Testis (tissue), 3 donors: ENCODE measurements around the gene CYREN. TPM values are rescaled to one million over a fixed set of nuclear protein-coding genes. Genes with fewer than 3 reads are reported as not detected.

Source experiments
- DNase-seq: peaks from one replicate; pipeline ENCODE4 v3.0.0-alpha.2; 2019
- H3K27ac ChIP-seq, 2 donors: fragments of 200-600 bp; sonication (generic); one replicate each; pipeline ENCODE4 v1.5.1; 2019
- H3K27me3 ChIP-seq: fragments of 200-600 bp; sonication (generic); one replicate; pipeline ENCODE4 v1.5.1; 2019
- H3K36me3 ChIP-seq: fragments of 200-600 bp; sonication (generic); one replicate; pipeline ENCODE4 v1.5.1; 2017; ENCODE audit warnings: low read depth; ENCODE audit errors: missing control alignments
- H3K4me1 ChIP-seq: fragments of 200-600 bp; sonication (generic); one replicate; pipeline ENCODE4 v1.5.1; 2019
- H3K4me3 ChIP-seq, 2 donors: fragments of 200-600 bp; sonication (generic); one replicate each; pipeline ENCODE4 v1.5.1; 2017 to 2019
- H3K9me3 ChIP-seq: fragments of 200-600 bp; sonication (generic); one replicate; pipeline ENCODE4 v1.5.1; 2017
- POLR2A ChIP-seq: fragments of 450-650 bp; IDR thresholded peaks from one replicate; pipeline ENCODE4 v1.6.1; 2017; ENCODE audit warnings: antibody characterized with exemption, mild to moderate bottlenecking, moderate library complexity
- WGBS, 2 donors: methylation state at CpG; one replicate each; pipeline ENCODE4 v1.1.5; 2018; 5-methylcytosine and 5-hydroxymethylcytosine counted together
- intact Hi-C: fragments of 100-400 bp; cut with DNase I; formaldehyde crosslinking; loops from one replicate; pipeline ENCODE4 v1.15.1; 2023; ENCODE audit warnings: low total_unique reads
- polyA plus RNA-seq: library from polyadenylated mRNA; stranded (reverse); fragments of 350-450 nt; fragmentation: Illumina TruSeq; extraction: RNeasy Lipid Tissue Mini Kit (QIAGEN cat#74804); gene quantifications from one replicate; pipeline ENCODE4 v1.2.3, GENCODE V29; 2014; ENCODE audit warnings: low read depth, low replicate concordance; ENCODE audit not compliant: insufficient read depth
- total RNA-seq, 2 donors: library from RNA; depleted of rRNA; stranded (reverse); fragments of >200 nt; gene quantifications; one replicate each; pipeline ENCODE4 v1.2.3, GENCODE V29; 2016
- TF ChIP-seq, protein P1 (sequence below), 3 experiments: fragments of 450-650 bp in 2 of 3; fragments of 200-600 bp in 1 of 3; sonication (generic) in 1 of 3; IDR thresholded peaks; one replicate each; pipeline ENCODE4 v1.5.1; 2016 to 2019; ENCODE audit warnings: antibody characterized with exemption in 3 of 3, mild to moderate bottlenecking in 2 of 3, moderate library complexity in 1 of 3

Gene CYREN
- total and polyA plus RNA-seq, 3 donors from 2014 or later = 36.3 to 47.3 (median 44.3) TPM

DNA sequence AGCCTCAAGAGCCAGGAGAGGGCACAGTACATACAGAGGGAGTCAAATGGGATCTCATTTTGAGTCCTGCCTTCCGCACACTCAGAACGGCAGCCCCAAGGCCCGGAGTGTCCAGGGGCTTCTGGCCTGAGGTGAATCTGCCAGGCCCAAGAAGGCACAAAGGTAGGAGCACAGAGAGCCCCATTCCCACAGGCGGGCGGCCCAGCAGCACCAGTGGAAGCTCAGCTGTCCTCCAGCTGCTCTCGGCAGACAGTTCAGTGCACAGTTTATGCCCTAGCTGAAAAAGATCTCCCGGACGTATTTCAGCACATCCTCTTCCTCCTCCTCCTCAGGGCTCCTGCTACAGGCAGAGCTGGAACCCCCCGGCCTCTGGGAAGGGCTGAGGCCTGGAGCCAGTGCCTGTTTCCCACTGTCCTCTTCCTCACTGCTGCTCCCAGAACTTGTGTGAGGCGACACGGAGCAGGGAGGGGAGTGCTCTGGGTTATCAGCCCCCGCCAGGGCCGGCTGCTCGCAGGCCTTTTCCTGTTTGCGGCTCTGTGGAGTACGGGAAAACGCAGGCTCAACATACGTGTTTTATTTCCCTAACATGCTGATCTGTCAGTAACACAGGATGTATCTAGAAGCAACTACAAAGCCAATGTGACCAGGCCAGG, 4.0 kb downstream of the CYREN start:
- Histone ChIP-seq H3K4me3 (no peak overlapping the region), H3K27me3 (no peaks in the 10 kb centered on the region), H3K9me3 (no peaks in the 10 kb centered on the region), H3K36me3 (no peaks in the 10 kb centered on the region), H3K27ac (peak overlapping the region in 1 of 2 donors; percentile 38), H3K4me1 (peaks cover 16% of the 10 kb centered on the region)
- WGBS, 2 donors = 87 to 100% methylated on average over 2 to 18 of the region's 18 CpGs
- no peak for TF ChIP-seq POLR2A
- TF ChIP-seq, protein P1, sequence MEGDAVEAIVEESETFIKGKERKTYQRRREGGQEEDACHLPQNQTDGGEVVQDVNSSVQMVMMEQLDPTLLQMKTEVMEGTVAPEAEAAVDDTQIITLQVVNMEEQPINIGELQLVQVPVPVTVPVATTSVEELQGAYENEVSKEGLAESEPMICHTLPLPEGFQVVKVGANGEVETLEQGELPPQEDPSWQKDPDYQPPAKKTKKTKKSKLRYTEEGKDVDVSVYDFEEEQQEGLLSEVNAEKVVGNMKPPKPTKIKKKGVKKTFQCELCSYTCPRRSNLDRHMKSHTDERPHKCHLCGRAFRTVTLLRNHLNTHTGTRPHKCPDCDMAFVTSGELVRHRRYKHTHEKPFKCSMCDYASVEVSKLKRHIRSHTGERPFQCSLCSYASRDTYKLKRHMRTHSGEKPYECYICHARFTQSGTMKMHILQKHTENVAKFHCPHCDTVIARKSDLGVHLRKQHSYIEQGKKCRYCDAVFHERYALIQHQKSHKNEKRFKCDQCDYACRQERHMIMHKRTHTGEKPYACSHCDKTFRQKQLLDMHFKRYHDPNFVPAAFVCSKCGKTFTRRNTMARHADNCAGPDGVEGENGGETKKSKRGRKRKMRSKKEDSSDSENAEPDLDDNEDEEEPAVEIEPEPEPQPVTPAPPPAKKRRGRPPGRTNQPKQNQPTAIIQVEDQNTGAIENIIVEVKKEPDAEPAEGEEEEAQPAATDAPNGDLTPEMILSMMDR (IDR thresholded peaks at IDR 0.05) = no peak
- intact Hi-C loops = loop anchor here (10.0 kb wide), 2 partner anchors 182 to 482 kb away; partner anchors contain the start of gene AGBL3
- no peak for DNase-seq

GRCh38 chr7:135165862-135166261, 4.6 kb downstream of the CYREN start:
- no peaks in the 10 kb centered on the region for H3K9me3 ChIP-seq
- 81 to 93% methylated on average over 4 of the region's 4 CpGs for WGBS, 2 donors
- H3K4me1 ChIP-seq = peaks cover 17% of the 10 kb centered on the region
- H3K27ac ChIP-seq = peak overlapping the region in 1 of 2 donors; percentile 38
- DNase-seq = no peak
- H3K4me3 ChIP-seq = no peak overlapping the region
- H3K27me3 ChIP-seq = no peaks in the 10 kb centered on the region
- TF ChIP-seq POLR2A = no peak
- TF ChIP-seq, protein P1 (IDR thresholded peaks at IDR 0.05) = no peak
- H3K36me3 ChIP-seq = no peaks in the 10 kb centered on the region
- intact Hi-C loops = loop anchor here (10.0 kb wide), 2 partner anchors 181 to 481 kb away; partner anchors contain the start of gene AGBL3

- Histone ChIP-seq H3K27me3 (no peaks in the 10 kb centered on the region), H3K9me3 (no peaks in the 10 kb centered on the region), H3K27ac (peak overlapping the region in 1 of 2 donors; percentile 19), H3K4me3 (no peak overlapping the region), H3K36me3 (no peaks in the 10 kb centered on the region), H3K4me1 (peaks cover 17% of the 10 kb centered on the region)
- intact Hi-C loops = loop anchor here (10.0 kb wide), 2 partner anchors 180 to 480 kb away; partner anchors contain the start of gene AGBL3
- DNase-seq = no peak
- TF ChIP-seq, protein P1 (IDR thresholded peaks at IDR 0.05) = no peak
- no peak for TF ChIP-seq POLR2A
- 83 to 86% methylated on average over 14 to 18 of the region's 18 CpGs for WGBS, 2 donors
Measured at GRCh38 chr7:135164357-135165061, 6.0 kb downstream of the CYREN start.

DNA sequence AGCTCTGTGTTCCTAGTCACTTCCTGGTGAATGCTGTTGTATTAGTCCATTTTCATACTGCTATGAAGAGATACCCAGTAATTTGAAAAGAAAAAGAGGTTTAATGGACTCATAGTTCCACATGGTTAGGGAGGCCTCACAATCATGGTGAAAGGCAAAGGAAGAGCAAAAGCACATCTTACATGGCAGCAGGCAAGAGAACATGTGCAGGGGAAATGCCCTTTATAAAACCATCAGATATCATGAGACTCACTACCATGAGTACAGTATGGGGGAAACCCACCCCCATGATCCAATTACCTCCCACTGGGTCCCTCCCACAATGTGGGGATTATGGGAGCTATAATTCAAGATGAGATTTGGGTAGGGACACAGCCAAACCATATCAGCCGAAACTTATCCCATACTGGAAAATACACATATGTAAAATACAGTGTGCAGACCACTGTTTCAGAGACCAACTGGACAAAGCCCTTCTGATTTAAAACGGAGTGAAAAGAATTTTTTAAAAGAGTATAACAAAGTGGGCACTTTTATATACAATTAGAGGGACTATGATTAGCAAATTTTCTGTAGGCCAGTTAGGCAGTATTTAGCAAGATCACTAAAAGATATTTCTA, 8.0 kb downstream of the CYREN start:
- DNase-seq = no peak
- H3K9me3 ChIP-seq = no peaks in the 10 kb centered on the region
- no peaks in the 10 kb centered on the region for H3K36me3 ChIP-seq
- no peaks in the 10 kb centered on the region for H3K27me3 ChIP-seq
- no peak overlapping the region for H3K27ac ChIP-seq
- intact Hi-C loops = loop anchor here (10.0 kb wide), 2 partner anchors 178 to 478 kb away; partner anchors contain the start of gene AGBL3
- TF ChIP-seq, protein P1 (IDR thresholded peaks at IDR 0.05) = no peak
- no peak for TF ChIP-seq POLR2A
- H3K4me3 ChIP-seq = no peak overlapping the region
- WGBS, 2 donors = 94 to 95% methylated on average over 2 of the region's 2 CpGs
- peaks cover 4% of the 10 kb centered on the region for H3K4me1 ChIP-seq
